Effector memory CD4-positive, alpha-beta T cell (primary cell): ENCODE measurements around the gene RNF152.

Experiments used
- DNase-seq, 3 donors: peaks; one replicate each; pipeline ENCODE4 v3.0.0-alpha.2; 2020
- H3K27ac ChIP-seq: 2 replicates; pipeline ENCODE4 v1.7.0; 2013; ENCODE audit warnings: mild to moderate bottlenecking, low read length, moderate library complexity; ENCODE audit not compliant: insufficient read depth, poor library complexity, severe bottlenecking
- H3K27me3 ChIP-seq: replicated peaks from 2 replicates; pipeline ENCODE4 v1.7.0; 2013; ENCODE audit warnings: mild to moderate bottlenecking, low read length; ENCODE audit not compliant: insufficient read depth, control insufficient read depth, poor library complexity, severe bottlenecking
- H3K36me3 ChIP-seq: 2 replicates; pipeline ENCODE4 v1.7.0; 2013; ENCODE audit warnings: mild to moderate bottlenecking, low read length, moderate library complexity; ENCODE audit not compliant: control insufficient read depth, insufficient read depth
- H3K4me1 ChIP-seq: 2 replicates; pipeline ENCODE4 v1.7.0; 2013; ENCODE audit warnings: low read length, mild to moderate bottlenecking; ENCODE audit not compliant: control insufficient read depth, insufficient read depth, poor library complexity, severe bottlenecking
- H3K4me3 ChIP-seq: 2 replicates; pipeline ENCODE4 v1.7.0; 2013; ENCODE audit warnings: low read length, low read depth, mild to moderate bottlenecking; ENCODE audit not compliant: insufficient read depth, poor library complexity, severe bottlenecking
- H3K9me3 ChIP-seq: 2 replicates; pipeline ENCODE4 v1.7.0; 2013; ENCODE audit warnings: mild to moderate bottlenecking, low read length, moderate library complexity; ENCODE audit not compliant: control insufficient read depth

RNF152 gene

DNA sequence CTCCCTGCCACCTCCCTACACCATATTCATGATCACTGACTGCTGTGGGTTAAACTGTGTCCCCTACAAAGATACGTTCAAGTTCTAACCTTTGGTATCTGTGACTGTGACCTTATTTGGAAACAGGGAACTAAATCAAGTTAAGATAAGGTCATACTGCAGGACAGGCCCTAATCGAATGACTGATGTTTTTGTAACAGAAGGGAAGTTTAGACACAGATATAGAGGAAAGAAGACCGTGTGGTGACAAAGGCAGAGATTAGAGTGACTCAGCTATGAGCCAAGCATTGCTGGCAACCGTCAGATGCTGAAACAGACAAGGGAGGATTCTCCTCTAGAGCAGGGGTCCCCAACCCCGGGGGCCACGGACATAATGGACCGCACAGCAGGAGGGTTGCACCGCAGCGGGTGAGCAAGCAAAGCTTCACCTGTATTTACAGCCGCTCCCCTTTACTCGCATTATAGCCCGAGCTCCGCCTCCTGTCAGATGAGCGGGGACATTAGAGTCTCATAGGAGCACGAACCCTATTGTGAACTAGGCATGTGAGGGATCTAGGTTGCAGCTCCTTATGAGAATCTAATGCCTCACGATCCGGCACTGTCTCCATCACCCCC lies 28.9 kb upstream of the RNF152 start:
- no peaks in the 10 kb centered on the region for H3K27me3 ChIP-seq
- no peaks in the 10 kb centered on the region for H3K4me1 ChIP-seq
- DNase-seq = no peak
- H3K4me3 ChIP-seq = no peak overlapping the region
- no peaks in the 10 kb centered on the region for H3K36me3 ChIP-seq
- no peak overlapping the region for H3K27ac ChIP-seq
- no peaks in the 10 kb centered on the region for H3K9me3 ChIP-seq

DNA sequence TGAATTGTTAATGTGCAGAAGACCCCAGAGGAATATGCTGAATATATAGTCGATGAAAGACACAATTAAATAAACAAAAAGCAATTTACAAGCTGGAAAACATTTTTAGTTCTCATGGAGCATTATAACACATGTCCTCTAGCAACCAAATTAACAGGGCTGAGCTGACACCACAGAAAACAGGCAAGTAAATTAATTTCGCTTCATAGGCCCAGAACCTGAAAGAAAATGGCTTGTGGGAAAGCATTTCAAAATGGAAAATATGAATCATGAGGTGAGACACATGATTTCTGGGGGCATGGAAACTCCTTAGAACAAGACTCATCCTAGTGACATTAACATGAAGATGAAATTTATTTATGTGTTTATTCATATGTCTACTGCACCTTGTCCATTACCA lies 25.0 kb upstream of the RNF152 start:
- no peak for DNase-seq
- Histone ChIP-seq H3K27ac (no peak overlapping the region), H3K27me3 (no peaks in the 10 kb centered on the region), H3K36me3 (no peaks in the 10 kb centered on the region), H3K4me1 (no peaks in the 10 kb centered on the region), H3K9me3 (no peaks in the 10 kb centered on the region), H3K4me3 (no peak overlapping the region)

- Histone ChIP-seq H3K4me3 (no peak overlapping the region), H3K36me3 (no peaks in the 10 kb centered on the region), H3K9me3 (no peaks in the 10 kb centered on the region), H3K27ac (no peak overlapping the region), H3K4me1 (no peaks in the 10 kb centered on the region), H3K27me3 (no peaks in the 10 kb centered on the region)
- no peak for DNase-seq
Measured at GRCh38 chr18:61912476-61912875, 19.7 kb upstream of the RNF152 start.

- Histone ChIP-seq H3K27ac (no peak overlapping the region), H3K4me3 (no peak overlapping the region), H3K4me1 (no peaks in the 10 kb centered on the region), H3K9me3 (no peaks in the 10 kb centered on the region), H3K36me3 (no peaks in the 10 kb centered on the region), H3K27me3 (no peaks in the 10 kb centered on the region)
- DNase-seq = no peak
Measured at GRCh38 chr18:61910101-61910500, 17.3 kb upstream of the RNF152 start.

DNA sequence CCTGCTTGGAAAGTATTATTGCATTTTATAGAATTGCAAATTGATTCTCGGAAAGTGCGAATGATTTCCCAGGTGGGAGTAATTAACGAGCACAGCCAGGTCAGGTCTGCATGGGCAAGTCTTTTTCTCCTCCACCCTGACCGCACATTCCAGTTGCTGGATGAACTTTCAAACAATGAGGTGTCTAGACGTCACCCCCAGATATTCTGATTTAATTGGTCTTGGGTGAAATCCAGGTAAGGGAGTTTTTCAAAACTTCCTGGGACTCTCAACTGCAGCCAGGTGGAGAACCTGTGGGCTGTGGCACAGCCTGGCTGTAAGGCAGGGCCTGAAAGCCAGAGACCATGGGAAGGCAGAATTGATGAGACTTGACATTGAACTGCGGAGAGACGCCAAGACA lies 15.9 kb upstream of the RNF152 start:
- no peak overlapping the region for H3K4me3 ChIP-seq
- H3K36me3 ChIP-seq = no peaks in the 10 kb centered on the region
- no peak overlapping the region for H3K27ac ChIP-seq

DNA sequence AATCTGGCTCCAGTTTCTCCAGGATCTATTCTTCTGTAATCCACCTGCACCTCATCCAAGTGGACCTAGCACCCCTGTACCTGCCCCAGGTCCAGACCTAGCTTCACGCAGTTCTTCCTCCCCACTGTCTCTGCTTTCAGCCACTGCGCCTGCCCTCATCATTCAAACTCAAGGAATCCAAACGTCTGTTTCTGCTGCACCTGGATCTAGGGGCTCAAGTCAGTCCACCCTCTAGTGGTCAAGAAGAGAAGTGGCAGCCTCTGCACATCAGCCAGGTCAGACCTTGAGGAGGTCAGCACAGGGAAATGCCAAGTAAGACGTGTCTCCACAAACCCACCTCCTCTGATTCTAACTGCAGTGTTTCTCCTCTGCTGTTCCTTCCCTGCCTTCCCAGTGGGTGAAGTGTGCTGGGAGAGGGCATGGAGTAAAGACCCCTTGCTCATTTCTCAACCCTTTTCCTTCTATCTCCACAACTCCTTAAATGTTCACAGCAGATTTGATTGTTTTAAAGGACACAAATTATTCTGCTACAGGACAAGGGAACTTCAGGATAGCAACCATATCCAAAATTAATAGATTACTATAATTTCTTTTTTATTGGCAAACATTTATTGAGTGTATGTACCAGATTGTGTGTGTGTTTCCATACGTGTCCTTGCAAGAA lies 8.6 kb upstream of the RNF152 start:
- Histone ChIP-seq H3K4me3 (no peak overlapping the region), H3K4me1 (no peaks in the 10 kb centered on the region), H3K9me3 (no peaks in the 10 kb centered on the region), H3K27me3 (no peaks in the 10 kb centered on the region), H3K36me3 (no peaks in the 10 kb centered on the region), H3K27ac (no peak overlapping the region)
- DNase-seq = peak in 1 of 3 donors; percentile 4

More for the DNA sequence above, 15.9 kb upstream of the RNF152 start:
- H3K4me1 ChIP-seq = no peaks in the 10 kb centered on the region
- no peaks in the 10 kb centered on the region for H3K27me3 ChIP-seq
- no peaks in the 10 kb centered on the region for H3K9me3 ChIP-seq
- DNase-seq = no peak

GRCh38 chr18:61900504-61901281 lies 7.9 kb upstream of the RNF152 start:
- H3K27me3 ChIP-seq = peaks cover 6% of the 10 kb centered on the region
- DNase-seq = no peak
- H3K4me3 ChIP-seq = no peak overlapping the region
- H3K9me3 ChIP-seq = no peaks in the 10 kb centered on the region
- no peak overlapping the region for H3K27ac ChIP-seq
- no peaks in the 10 kb centered on the region for H3K36me3 ChIP-seq
- no peaks in the 10 kb centered on the region for H3K4me1 ChIP-seq

- no peak for DNase-seq
- no peaks in the 10 kb centered on the region for H3K9me3 ChIP-seq
- peaks cover 5% of the 10 kb centered on the region for H3K4me1 ChIP-seq
- H3K27ac ChIP-seq = no peak overlapping the region
- H3K27me3 ChIP-seq = peaks cover 10% of the 10 kb centered on the region
- H3K4me3 ChIP-seq = no peak overlapping the region
- H3K36me3 ChIP-seq = no peaks in the 10 kb centered on the region
Measured at GRCh38 chr18:61898640-61899101, 5.9 kb upstream of the RNF152 start.

DNA sequence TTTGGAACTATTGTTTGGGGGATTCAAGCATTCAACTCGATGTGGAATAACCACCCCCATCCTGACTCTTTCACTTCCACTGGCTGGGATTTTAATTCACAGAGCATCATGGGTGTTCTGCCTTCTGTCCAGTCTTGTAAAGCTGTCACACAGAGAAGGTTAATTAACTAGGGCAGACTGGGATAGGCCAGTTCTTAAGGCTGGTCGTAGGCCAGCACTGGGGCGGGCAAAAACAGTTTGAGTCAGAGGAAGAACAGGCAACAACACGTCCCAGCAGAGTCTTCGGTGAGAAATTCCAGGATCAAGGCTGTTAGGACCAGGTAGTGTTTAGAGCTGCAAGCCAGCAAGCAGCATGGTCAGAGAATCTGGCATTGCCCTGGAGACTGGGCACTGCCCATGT lies 4.0 kb upstream of the RNF152 start:
- DNase-seq = no peak
- no peak overlapping the region for H3K4me3 ChIP-seq
- H3K27ac ChIP-seq = no peak overlapping the region
- peaks cover 13% of the 10 kb centered on the region for H3K27me3 ChIP-seq
- H3K9me3 ChIP-seq = no peaks in the 10 kb centered on the region
- no peaks in the 10 kb centered on the region for H3K36me3 ChIP-seq
- peaks cover 5% of the 10 kb centered on the region for H3K4me1 ChIP-seq

GRCh38 chr18:61896118-61896517 lies 3.3 kb upstream of the RNF152 start:
- Histone ChIP-seq H3K36me3 (no peaks in the 10 kb centered on the region), H3K4me3 (no peak overlapping the region), H3K9me3 (no peaks in the 10 kb centered on the region), H3K27me3 (peaks cover 13% of the 10 kb centered on the region), H3K27ac (no peak overlapping the region), H3K4me1 (peaks cover 5% of the 10 kb centered on the region)
- no peak for DNase-seq
